ENCODE results near the gene PCYT2.

Gene PCYT2

DNA sequence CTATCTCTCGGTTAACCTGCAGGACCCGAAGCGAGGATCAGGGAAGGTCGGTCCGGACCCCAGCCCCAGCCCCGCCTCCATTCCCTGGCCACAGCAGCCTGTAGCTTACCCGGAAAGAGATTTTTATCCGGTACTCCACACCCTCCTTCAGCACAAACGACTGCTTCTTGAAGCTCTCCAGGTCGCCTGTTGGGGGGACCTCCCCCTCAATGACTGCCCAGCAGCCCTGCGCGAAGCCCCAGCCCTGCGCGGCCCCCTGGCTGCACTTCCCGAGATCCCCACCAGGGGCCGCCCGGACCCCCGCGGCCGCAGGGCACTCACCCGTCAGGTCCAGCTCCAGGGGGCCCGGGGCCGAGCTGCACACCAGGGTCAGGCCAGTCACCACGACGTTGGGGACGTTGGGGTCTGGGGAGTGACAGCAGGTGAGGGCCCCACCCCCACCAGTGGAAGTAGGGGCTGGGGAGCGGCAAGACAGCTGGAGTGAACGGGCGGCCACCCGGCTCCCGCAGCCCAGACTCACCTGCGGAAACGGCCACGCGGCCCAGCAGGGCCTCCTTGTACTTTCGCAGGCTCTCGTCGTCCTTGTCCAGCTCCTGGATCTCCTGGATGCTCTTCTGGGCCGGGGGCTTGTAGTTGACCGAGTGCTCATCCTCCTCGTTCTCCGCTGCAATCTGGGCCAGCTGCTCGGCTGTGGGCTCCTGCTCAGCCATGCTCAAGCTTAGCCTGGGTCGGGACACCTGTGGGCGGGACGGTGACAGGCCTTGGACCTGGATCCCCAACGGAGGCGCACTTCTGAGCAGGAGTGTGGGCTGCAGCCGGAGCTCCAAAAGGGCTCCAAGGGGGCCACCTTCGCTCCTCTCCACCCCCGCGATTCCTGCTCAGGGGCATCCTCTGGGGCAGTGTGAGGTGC is 41.7 kb downstream of the PCYT2 start:
- no peak for DNase-seq (ENCODE audit: low read depth)

DNA sequence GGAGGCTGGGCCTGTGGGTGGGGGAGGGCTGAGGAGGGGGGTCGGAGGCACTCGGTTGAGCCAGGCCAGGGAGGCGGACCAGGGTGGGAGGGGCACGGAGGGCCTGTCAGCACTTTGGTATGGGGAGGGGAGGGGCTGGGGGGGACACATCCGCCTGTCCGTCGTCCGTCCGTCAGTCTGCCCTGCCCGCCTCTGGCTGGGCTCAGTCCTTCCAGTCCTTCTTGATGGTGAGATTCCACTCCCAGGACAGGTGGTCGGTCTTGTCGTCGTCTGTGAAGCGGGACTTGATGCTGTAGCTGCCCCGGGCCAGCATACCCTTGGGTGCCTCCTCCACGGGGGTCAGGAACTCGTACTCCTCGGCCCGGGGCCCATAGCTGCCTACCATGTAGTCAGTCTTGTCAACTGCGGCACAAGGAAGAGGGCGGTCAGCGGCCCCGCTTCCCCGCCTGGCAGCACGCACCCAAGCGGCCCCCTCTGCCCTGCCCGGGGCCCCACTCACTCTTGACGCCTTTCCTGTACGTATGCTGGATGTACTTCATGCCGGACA is 42.5 kb downstream of the PCYT2 start:
- no peak for DNase-seq (ENCODE audit: low read depth)

DNA sequence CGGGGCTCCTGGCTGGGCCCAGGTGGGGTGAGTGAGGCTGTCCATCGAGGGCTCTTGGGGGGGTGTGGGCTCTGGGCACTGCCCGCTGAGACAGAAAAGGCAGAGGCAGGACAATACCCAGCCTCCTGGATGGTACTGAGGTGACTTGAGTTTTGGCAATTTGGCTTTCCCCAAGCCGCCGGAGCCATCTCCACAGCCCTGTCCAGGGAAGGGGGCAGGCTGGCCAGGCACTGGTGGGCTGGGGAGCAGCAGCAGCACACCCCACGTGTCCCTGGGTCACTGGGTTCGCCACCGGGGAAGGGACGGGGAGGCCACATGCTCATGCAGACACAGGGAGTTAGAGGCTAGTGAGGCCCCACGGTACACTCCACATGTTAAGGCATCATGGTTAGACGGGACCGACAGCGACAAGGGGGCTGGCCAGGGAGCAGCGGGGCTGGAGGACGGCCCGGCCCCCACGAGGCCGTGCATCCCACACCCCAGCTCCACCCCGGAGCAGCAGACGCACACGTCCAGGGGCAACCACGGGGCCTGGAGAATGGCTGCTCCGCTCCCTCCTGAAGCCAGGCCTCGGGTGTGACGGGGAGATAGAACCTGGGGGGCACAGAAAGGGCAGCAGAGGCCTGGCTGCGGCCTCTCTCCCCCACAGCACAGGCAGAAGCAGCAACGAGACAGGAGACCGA is 43.1 kb downstream of the PCYT2 start:
- no peak for DNase-seq (ENCODE audit: low read depth)

DNA sequence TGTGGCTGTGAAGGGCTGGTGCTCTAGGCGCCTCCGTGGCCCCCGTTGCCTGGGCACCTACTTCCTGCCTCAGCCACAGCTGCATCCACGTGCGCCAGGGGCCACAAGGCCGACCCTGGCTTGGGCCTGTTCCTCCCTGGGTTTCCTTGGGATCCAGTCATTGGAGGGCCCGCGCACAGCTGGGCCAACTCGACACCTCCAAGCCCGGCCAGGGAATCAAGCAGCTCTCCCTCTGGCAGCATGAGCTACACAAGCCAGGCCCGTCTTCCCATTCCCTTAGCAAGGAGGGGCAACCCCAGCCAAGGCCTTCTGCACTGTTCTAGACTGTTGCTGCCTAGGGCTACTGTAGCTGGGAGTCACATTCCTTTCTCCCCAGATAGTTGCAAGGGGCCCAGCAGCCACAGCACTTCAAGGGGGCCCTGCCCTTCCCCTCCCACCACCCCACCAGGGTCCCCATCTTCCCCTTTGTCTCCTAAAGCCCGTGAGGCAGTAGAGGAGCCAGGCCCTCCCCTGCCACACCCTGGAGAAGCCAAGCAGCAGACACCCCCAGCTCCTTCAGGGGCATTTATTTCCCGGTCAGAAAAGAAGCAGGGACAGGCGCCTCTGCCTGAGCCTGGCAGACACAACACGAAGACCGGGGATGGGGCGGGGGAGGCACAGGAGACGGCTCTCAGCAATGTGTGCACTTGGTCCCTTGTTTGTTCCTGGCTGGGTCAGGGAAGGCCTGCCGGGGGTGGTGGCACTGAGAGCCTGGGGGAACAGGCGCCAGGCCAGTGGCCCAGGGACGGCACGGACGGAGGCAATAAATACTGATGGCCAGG is 43.8 kb downstream of the PCYT2 start:
- no peak for DNase-seq (ENCODE audit: low read depth)

DNA sequence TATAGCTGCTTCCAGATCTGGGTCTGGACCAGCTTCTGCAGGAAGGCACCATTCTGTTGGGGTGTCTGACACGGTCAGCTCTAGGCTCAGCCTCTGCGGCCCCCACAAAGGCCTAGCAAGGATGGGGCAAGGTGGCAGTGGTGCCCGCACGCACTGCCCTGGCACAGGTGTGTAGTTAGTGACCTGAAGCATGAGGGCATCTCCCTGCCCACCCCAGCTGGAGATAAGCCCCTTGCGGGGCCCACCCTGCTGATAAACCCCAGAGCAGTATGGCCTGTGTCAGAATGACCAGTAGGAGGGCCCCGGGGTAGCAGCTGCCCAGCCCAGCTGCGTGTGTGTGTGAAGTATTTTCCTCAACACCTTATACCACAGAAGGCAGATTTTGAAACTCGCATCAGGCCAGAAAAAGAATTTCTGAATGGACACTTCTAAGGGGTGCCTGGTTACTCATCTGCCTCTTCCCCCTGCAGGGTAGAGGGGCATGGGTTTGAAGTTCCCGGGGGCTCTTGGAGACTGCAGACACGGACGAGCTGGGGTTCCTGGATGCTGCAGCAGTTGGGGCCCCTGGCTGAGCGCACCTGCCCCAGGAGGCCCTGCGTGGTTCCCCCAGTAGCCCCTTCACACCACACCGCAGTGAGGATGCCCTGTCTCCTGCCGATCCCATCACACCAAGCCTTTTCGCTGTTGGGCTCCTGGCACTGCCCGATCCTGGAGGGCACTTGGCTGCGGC is 44.6 kb downstream of the PCYT2 start:
- no peak for DNase-seq (ENCODE audit: low read depth)

DNA sequence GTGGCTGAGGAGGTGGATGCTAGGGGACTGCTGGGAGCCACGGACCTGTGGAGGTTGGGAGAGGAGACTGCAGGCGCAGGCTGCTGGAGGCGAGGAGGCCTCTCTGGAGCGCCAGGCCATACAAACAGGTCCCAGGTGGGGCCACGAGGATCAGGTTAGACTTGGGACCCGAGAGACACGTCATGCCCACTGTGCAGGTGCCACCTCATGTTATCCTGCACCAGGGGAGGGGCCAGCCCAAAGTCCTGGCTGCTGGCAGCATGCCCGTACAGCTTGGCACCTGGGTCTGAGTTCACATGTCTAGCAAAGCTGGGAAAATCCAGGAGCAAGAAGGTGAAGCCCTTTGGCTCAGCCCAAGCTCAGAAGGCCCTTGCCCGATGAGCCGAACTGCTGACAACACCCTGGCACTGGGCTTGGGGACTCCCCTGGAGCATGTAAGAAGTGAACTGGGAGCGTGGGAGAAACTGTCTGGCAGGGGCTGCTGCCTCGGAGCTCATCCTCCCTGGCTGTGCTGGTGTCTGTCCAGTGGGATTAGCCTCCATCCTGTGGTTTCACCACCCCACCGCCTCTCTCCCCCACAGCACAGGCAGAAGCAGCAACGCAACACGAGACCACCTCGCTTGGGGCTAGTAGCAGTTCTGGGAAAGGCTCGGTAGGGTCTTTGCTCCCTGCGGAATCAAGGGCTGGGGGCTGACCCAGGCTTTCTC is 45.3 kb downstream of the PCYT2 start:
- no peak for DNase-seq (ENCODE audit: low read depth)

DNA sequence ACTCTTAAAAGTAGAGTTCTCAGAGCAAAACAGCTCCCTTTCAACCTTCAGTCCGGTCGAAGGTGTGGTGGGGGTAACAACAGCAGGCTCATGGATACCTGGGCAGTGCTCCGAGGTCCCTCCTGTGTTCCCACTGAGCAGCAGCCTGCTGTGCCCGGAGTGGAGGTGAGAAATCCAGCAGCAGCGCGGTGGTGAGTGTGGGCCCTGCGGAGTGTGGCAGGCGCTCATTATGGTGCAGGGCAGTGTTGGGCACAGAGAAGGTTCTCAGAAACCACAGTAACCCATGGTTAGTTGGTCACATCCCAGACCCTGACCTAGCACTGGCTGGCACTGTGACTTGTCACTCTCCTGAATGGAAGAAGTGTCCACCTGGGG is 45.9 kb downstream of the PCYT2 start:
- DNase-seq (ENCODE audit: low read depth), result no peak

DNA sequence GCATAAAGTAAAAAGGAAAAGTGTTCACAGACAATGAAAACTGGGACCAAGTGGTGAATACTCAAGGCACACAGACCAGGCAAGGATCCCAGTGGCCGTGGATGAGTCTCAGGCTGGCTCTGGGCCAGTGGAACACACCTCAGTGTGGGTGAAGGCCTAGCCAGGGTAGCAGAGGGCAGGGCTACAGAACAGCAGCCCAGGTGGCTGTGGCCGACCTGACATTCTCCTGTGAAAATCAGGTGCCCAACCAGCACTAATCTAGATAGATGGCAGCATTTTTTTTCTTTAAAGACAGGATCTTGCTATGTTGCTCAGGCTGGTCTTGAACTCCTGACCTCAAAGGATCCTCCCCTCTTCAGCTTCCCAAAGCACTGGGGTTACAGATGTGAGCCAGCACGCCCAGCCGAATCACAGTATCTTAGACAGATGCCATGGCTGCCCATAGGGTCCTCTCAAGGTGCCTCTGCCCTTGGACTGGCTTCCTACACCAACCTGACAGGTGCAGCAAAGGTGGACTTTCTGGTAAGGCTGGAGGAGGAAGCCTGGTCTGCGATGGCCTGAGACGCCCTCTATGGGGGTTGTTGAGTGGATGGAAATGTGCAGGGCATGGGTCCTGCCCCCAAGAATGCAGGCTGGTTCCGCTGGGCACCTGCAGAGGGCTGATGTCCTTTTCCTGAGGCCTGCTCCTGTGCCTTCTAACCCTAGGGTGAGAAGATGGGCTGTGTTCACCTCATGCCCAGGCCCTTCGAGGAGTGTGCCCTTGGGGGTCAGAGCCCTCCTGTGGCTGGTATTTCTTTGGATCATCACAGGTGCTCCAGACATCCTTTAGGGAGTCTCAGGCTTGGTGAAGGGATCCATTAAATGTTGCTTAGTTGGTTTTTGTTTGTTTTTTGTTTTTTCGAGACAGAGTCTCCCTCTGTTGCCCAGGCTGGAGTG is 47.1 kb downstream of the PCYT2 start:
- no peak for DNase-seq (ENCODE audit: low read depth)

DNA sequence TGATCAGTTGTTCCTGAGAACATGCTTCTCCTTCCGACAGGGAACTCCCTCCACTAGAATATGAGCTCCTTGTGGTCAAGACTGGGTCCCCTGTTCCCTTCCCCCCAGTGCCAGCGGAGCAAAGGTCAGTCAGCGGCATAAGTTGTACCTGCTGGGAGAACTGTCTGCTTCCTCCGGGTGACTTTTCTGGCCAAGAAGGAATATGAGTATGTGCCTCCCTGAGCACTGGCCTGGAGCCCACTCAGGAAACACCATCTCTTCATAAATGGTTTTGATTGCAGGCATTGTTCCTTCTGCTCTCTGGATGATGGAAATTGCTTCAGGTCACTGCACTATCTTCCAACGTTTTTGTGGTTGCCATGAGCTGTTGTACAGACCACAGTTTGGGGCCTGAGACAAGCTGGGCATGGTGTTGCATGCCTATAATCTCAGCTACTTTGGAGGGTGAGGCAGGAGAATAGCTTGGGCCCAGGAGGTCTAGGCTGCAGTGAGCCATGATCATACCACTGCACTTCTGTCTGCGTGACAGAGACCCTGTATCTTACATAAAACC is 48.0 kb downstream of the PCYT2 start:
- no peak for DNase-seq (ENCODE audit: low read depth)

DNA sequence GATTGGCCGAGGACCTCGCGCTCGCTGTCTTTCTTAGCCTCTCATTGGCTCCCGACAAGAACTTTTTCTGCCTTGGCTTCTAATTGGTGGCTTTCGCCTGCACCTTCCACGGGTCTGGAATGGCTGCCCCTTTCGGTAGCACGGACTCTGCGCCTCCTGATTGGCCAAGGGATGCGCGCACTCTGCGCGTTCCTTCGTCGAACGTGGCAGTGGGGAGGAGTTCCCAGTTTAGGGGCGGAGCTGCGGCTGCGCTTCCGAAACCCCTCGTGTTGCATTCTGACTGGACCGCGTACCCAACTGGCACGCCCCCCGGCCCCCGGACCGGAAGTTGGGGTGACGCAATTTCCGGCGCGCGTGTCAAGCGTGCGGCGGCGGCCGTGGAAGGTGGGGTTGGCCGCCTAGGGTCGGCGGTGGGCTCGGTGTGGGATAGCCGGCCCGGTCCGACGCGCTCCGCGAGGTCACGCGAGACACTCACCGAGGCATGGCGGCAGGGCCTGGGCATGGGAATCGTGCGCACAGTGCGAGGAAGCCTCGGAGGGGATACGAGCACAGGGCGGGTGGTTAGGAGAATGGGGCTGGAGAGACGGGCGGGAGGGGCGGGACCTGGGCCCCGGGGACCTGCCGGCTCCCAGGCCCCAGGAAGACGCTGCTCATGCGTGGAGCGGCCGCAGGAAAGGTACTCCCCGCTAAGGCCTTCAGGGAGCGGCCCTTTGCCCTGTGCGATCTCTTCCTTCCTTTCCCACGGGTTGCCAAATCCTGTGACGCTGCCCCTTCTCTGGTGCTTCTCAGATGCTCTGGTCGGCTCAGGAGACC is 50.2 kb downstream of the PCYT2 start:
- peak; percentile 96 for DNase-seq (ENCODE audit: low read depth)

DNA sequence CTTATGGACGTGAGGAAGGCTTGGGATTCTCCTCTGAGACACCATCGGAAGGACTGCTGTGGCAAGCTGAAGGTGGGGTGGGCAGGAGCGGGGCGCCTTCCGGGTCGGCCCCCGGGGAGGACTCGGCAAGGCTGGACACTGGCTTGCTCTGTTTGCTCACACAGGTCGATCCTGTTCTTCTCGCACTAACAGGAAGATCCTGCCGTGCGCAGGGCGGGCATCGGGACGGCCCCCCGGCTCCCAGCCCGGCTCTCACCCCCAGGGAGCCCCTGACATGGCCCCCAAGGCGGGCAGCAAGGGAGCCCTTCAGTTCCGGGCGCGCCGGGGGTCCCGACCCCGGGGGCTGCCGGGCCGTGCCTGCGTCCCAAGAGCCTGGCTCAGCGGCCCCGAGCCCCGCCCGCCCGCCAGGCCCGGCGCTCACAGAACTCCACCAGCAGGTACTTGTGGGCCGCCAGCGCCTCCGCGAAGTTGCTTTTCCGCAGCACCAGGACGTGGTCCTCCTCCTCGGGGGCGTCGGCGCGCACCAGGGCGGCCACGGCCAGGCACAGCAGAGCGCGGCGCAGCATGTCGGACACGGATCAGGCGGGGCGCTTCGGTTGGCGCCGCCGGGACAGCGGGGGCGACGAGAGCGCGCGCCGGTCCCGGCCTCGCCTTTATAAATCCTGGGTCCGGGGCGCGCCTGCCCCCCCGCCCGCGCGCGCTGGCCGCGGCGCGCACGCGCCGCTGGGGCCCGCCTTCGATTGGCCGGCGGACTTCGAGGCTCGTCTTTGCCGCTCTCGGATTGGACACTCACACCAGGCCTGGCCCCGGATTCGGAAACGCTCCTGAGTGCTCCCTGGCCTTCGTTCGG is 51.1 kb downstream of the PCYT2 start, which contains the start of gene P4HB:
TSS of gene P4HB (minus strand) at position 630 of the 850 bp plus-strand sequence. CDS start at position 566, 64 bp downstream.
- no peak for DNase-seq (ENCODE audit: low read depth)

DNA sequence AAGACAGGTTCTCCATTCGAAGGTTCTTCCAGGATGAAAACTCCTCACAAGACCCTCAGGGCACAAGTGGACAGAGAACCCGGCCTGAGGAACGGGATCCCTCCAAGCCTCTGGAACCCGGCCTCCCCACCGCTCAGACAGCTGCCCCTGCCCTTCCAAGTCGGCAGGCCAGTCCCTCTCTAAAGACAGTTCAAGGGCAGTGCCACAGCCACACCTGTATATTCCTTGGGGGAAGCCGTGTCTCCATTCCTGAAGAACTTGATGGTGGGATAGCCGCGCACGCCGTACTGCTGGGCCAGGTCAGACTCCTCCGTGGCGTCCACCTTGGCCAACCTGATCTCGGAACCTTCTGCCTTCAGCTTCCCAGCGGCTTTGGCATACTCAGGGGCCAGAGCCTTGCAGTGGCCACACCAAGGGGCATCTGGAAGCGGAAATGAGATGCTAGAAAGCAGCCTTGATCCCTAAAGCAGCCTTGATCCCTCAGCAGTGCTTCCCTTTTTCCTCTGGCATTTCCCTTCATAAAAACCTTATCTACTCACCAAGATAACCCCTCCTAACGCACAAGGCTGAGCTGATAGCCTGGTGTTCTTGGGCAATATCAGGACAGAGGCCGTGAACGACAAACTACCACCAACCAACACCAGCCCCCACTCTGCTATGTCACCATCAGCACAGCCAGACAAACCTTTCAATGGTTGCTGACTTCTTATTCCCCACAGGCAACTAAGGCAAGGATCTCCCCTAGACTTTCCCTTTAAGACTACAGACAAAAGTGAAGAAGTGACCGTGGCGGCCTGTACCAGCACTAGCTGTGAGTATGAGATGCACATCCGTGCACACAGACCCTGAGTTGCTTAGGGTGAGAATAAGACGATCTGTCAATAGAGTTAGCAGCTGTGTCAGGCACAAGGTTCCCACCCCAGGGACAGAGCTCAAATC is 52.0 kb downstream of the PCYT2 start:
- no peak for DNase-seq (ENCODE audit: low read depth)

DNA sequence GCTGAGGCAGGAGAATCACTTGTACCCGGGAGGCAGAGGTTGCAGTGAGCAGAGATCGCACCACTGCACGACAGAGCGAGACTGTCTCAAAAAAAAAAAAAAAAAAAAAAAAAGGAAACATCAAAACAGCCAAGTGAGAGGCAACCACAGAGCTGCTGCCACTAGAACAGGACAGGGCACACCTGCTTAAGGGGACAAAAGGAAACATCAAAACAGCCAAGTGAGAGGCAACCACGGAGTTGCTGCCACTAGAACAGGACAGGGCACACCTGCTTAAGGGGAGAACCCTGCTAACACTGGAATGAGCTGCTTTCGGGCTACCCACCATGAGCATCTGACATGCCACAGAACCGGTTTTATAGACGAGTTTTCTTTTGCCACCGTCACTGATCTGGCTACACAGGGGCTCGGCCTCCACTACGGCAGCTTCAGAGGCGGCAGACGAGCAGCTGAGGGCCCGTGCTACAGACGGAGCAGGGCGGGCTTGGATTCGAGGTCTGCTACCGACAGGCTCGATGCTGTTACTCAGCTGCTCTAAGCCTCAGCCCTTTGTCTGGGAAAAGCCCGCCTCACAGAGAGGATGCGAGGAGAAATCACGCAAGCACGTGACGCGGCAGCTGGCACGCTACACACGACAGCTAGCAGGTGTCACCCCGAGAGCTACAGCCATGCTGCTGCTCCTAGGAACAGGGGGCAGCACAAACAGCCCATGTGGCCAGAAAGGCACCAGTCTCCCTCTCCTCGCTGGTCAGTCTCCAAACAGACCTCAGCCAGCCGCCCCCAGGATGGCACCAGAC is 52.8 kb downstream of the PCYT2 start:
- no peak for DNase-seq (ENCODE audit: low read depth)

DNA sequence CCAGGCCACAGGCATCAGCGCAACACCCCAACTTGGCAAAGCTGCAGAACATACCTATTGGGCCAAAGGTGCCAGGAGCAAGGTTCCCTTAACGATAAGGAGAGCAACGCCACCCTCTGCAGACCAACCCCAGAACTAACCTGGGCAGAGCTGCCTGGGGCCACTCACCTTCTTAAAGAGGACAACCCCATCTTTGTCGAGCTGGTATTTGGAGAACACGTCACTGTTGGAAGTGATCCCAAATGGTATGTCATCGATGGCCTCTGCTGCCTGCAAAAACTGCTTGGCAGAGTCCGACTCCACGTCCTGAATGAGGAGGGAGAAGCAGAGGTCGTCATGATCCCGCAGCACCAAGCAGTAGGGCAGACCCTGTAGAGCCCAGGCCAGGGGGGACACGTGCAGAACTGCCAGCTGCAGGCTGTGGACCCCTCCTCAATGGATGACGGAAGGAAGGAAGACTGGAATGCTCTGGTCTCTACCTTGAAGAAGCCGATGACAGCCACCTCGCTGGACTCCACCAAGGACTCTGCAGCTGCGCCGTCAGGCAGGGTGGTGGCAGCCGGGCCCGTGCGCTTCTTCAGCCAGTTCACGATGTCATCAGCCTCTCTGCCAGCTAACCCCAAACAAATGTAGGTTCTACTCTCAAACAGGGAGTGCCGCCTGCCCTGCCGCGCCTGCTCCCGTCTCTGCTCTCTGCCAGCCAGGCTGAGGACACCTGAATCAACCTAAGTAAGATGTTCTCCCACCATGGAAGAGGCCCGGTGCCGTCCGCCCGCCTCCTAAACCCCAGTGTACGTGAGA is 56.0 kb downstream of the PCYT2 start:
- no peak for DNase-seq (ENCODE audit: low read depth)

DNA sequence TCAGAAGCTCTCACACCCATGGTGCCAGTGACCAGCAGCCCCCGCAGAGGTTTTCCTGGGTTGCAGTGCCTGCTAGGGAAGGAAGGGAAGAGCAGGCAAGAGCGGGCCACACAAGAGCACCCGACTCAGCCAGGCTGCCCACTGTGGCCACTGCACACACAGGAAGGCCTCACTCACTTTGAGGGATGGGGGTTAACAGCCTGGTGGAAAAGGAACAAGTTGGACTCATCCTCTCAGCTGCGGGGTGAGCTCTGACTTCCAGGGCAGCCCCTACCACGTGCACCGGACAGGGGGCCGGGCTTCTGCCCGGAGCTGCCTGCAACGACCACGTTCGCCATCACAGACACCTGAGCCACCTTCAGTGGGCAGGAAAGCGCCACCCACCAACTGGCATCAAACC is 59.0 kb downstream of the PCYT2 start:
- no peak for DNase-seq (ENCODE audit: low read depth)

Data from HS-27A (cell line).